ENCODE data around the gene EREG. TPM values are rescaled to one million over a fixed set of nuclear protein-coding genes. Genes with fewer than 3 reads are reported as not detected.
"Not testable (repeated sequence)": the region's sequence is repeated elsewhere in the genome, so short reads cannot be mapped to it uniquely, and the experiment has no call there.

Gene EREG
- total RNA-seq, 1 donor from 2014 or later, result not detected

- intact Hi-C loops (cut with DNase I), result loop anchor here (2.0 to 10.0 kb wide), 2 partner anchors 154 to 298 kb away; no protein-coding TSS in a partner anchor
- DNase-seq (no peak), ATAC-seq (ENCODE audit: poor library complexity) (peak; percentile 88)
Measured at GRCh38 chr4:74376888-74377483, 12.0 kb downstream of the EREG start.

GRCh38 chr4:74377714-74378113, 12.8 kb downstream of the EREG start:
- no peak for DNase-seq

GRCh38 chr4:74378573-74378972, 13.6 kb downstream of the EREG start:
- intact Hi-C loops (cut with DNase I), result loop anchor here (10.0 kb wide), 1 partner anchor 296 kb away; no protein-coding TSS in a partner anchor
- DNase-seq (no peak), ATAC-seq (ENCODE audit: poor library complexity) (no peak)

More at GRCh38 chr4:74377714-74378113, 12.8 kb downstream of the EREG start:
- ATAC-seq (ENCODE audit: poor library complexity), result no peak
- intact Hi-C loops (cut with DNase I), result loop anchor here (2.0 to 10.0 kb wide), 2 partner anchors 153 to 297 kb away; no protein-coding TSS in a partner anchor

GRCh38 chr4:74379912-74380311, 15.0 kb downstream of the EREG start:
- ATAC-seq (ENCODE audit: poor library complexity) (no peak), DNase-seq (no peak)
- intact Hi-C loops (cut with DNase I), result loop anchor here (10.0 kb wide), 1 partner anchor 295 kb away; no protein-coding TSS in a partner anchor

- ATAC-seq (ENCODE audit: poor library complexity) (no peak), DNase-seq (no peak)
- intact Hi-C loops (cut with DNase I), result no loop called here
Measured at GRCh38 chr4:74385386-74385785, 20.4 kb downstream of the EREG start.

- ATAC-seq (ENCODE audit: poor library complexity), result no peak
- no peak for DNase-seq
- intact Hi-C loops (cut with DNase I), result no loop called here
Measured at GRCh38 chr4:74386159-74386558, 21.2 kb downstream of the EREG start.

GRCh38 chr4:74387790-74388189, 22.8 kb downstream of the EREG start:
- intact Hi-C loops (cut with DNase I), result no loop called here
- ATAC-seq (ENCODE audit: poor library complexity) (no peak), DNase-seq (no peak)

- intact Hi-C loops (cut with DNase I), result no loop called here
- DNase-seq, result no peak
- ATAC-seq (ENCODE audit: poor library complexity), result no peak
Measured at GRCh38 chr4:74389494-74389893, 24.5 kb downstream of the EREG start.

GRCh38 chr4:74390677-74391076, 25.7 kb downstream of the EREG start:
- intact Hi-C loops (cut with DNase I), result no loop called here
- DNase-seq (no peak), ATAC-seq (ENCODE audit: poor library complexity) (no peak)

- no peak for DNase-seq
- intact Hi-C loops (cut with DNase I), result no loop called here
- no peak for ATAC-seq (ENCODE audit: poor library complexity)
Measured at GRCh38 chr4:74391346-74391745, 26.4 kb downstream of the EREG start.

GRCh38 chr4:74391890-74392475, 27.0 kb downstream of the EREG start:
- ATAC-seq (ENCODE audit: poor library complexity) (peak; percentile 12), DNase-seq (no peak)
- intact Hi-C loops (cut with DNase I), result no loop called here

GRCh38 chr4:74394476-74395136, 29.7 kb downstream of the EREG start:
- ATAC-seq (ENCODE audit: poor library complexity), result no peak
- no peak for DNase-seq
- intact Hi-C loops (cut with DNase I), result no loop called here

- ATAC-seq (ENCODE audit: poor library complexity), result no peak
- intact Hi-C loops (cut with DNase I), result no loop called here
Measured at GRCh38 chr4:74395633-74396032, 30.7 kb downstream of the EREG start.

GRCh38 chr4:74397748-74398426, 32.9 kb downstream of the EREG start:
- intact Hi-C loops (cut with DNase I), result no loop called here
- DNase-seq (no peak), ATAC-seq (ENCODE audit: poor library complexity) (no peak)

More at GRCh38 chr4:74395633-74396032, 30.7 kb downstream of the EREG start:
- no peak for DNase-seq

- intact Hi-C loops (cut with DNase I); ATAC-seq (ENCODE audit: poor library complexity); DNase-seq: not testable (repeated sequence)
Measured at GRCh38 chr4:74398894-74399589, 34.1 kb downstream of the EREG start.

GRCh38 chr4:74400395-74400794, 35.5 kb downstream of the EREG start:
- ATAC-seq (ENCODE audit: poor library complexity) (no peak), DNase-seq (no peak)
- intact Hi-C loops (cut with DNase I), result no loop called here

- ATAC-seq (ENCODE audit: poor library complexity), result peak; percentile 48
- no peak for DNase-seq
- intact Hi-C loops (cut with DNase I), result no loop called here
Measured at GRCh38 chr4:74402692-74403456, 37.9 kb downstream of the EREG start.

- ATAC-seq (ENCODE audit: poor library complexity) (no peak), DNase-seq (no peak)
- intact Hi-C loops (cut with DNase I), result no loop called here
Measured at GRCh38 chr4:74407891-74408290, 42.9 kb downstream of the EREG start.

Data from Right ventricle myocardium superior (tissue), 1 donor.